CD4-positive, alpha-beta T cell (primary cell): ENCODE results near the gene OBSL1. TPM values are rescaled to one million over a fixed set of nuclear protein-coding genes. Genes with fewer than 3 reads are reported as not detected.

Experiments
- ATAC-seq: fragments of 200-7000 bp; cut with Tn5 transposase; one replicate; pipeline ENCODE4 v1.10.0; 2022; ENCODE audit warnings: mild to moderate bottlenecking; ENCODE audit not compliant: poor library complexity
- CTCF ChIA-PET: fragments of 350-600 bp; sonication (Branson Sonifier 250); formaldehyde crosslinking; loops from one replicate; lab custom pipeline; 2021; ENCODE audit warnings: antibody characterized with exemption, inconsistent platforms; lab: Charles Lee
- POLR2A ChIA-PET: fragments of 350-600 bp; sonication (Branson Sonifier 250); formaldehyde crosslinking; loops from one replicate; lab custom pipeline; 2021; ENCODE audit warnings: antibody characterized with exemption, inconsistent platforms; lab: Charles Lee
- DNase-seq, 14 experiments: peaks; one replicate each; pipeline ENCODE4 v3.0.0-alpha.2; 2013 to 2020; ENCODE audit warnings: mixed read lengths in 2 of 14
- H3K27ac ChIP-seq, 2 donors: one replicate each; pipeline versions ENCODE4 v1.5.1 to v1.7.0; 2013; ENCODE audit warnings: low read length in 2 of 2, low read depth in 1 of 2, mild to moderate bottlenecking in 1 of 2
- H3K27me3 ChIP-seq, 2 experiments: 1 replicate in 1 of 2; 2 replicates in 1 of 2; pipeline versions ENCODE4 v1.6.1 to v1.7.0; 2013; ENCODE audit warnings: low read length in 2 of 2, control low read depth in 1 of 2, mild to moderate bottlenecking in 1 of 2, moderate library complexity in 1 of 2; ENCODE audit not compliant: insufficient read depth in 2 of 2, control insufficient read depth in 1 of 2
- H3K36me3 ChIP-seq: one replicate; pipeline ENCODE4 v1.6.1; 2013; ENCODE audit warnings: low read length, control low read depth; ENCODE audit not compliant: insufficient read depth
- H3K4me1 ChIP-seq: one replicate; pipeline ENCODE4 v1.6.1; 2013; ENCODE audit warnings: low read length, control low read depth; ENCODE audit not compliant: insufficient read depth
- H3K4me3 ChIP-seq: one replicate; pipeline ENCODE4 v1.5.1; 2013; ENCODE audit warnings: mild to moderate bottlenecking, low read length, moderate library complexity
- H3K9me3 ChIP-seq, 2 experiments: 1 replicate in 1 of 2; 2 replicates in 1 of 2; pipeline versions ENCODE4 v1.6.1 to v1.7.0; 2013; ENCODE audit warnings: low read length in 2 of 2, mild to moderate bottlenecking in 2 of 2, control low read depth in 1 of 2, moderate library complexity in 1 of 2; ENCODE audit not compliant: control insufficient read depth in 1 of 2, insufficient read depth in 1 of 2
- H3K27ac Mint-ChIP-seq: one replicate; pipeline ENCODE4 v1.8.0; 2020; ENCODE audit warnings: mixed read lengths
- H3K27me3 Mint-ChIP-seq: one replicate; pipeline ENCODE4 v1.8.0; 2021; ENCODE audit warnings: mixed read lengths
- H3K36me3 Mint-ChIP-seq: one replicate; pipeline ENCODE4 v1.8.0; 2021; ENCODE audit warnings: low read depth, mixed read lengths
- H3K4me1 Mint-ChIP-seq: one replicate; pipeline ENCODE4 v1.8.0; 2021; ENCODE audit warnings: low read depth, mixed read lengths
- H3K4me3 Mint-ChIP-seq: one replicate; pipeline ENCODE4 v1.8.0; 2020; ENCODE audit warnings: mild to moderate bottlenecking, mixed read lengths
- H3K9me3 Mint-ChIP-seq: one replicate; pipeline ENCODE4 v1.8.0; 2020; ENCODE audit warnings: mixed read lengths
- CTCF ChIP-seq: fragments of 200-600 bp; IDR thresholded peaks from one replicate; pipeline ENCODE4 v1.8.0; 2022; ENCODE audit warnings: antibody characterized with exemption, mild to moderate bottlenecking
- intact Hi-C, 2 experiments: fragments of 100-400 bp; cut with DNase I in 1 of 2; cut with micrococcal nuclease in 1 of 2; formaldehyde crosslinking; loops; one replicate each; pipeline versions ENCODE4 v1.15.1 to v1.9.0; 2023 to 2025; cut with DNase I, micrococcal nuclease
- total RNA-seq, 174 experiments: library from RNA in 2 of 174; stranded (reverse) in 2 of 174; gene quantifications; one replicate each; pipeline ENCODE4 v1.2.3 and lab custom pipeline; 2021 to 2026

The OBSL1 gene
- total RNA-seq, 2 experiments from 2014 or later = 0.31 to 0.49 TPM

- Mint-ChIP-seq H3K27me3 (no peaks in the 10 kb centered on the region), H3K4me1 (no peaks in the 10 kb centered on the region), H3K27ac (no peak overlapping the region), H3K4me3 (no peak overlapping the region), H3K36me3 (peaks cover 79% of the 10 kb centered on the region), H3K9me3 (no peaks in the 10 kb centered on the region)
- Histone ChIP-seq H3K4me1 (no peaks in the 10 kb centered on the region), H3K4me3 (no peak overlapping the region), H3K27ac (no peak overlapping the region), H3K36me3 (peaks cover 60% of the 10 kb centered on the region), H3K9me3 (no peaks in the 10 kb centered on the region), H3K27me3 (no peaks in the 10 kb centered on the region)
- TF ChIP-seq CTCF = no peak
- ChIA-PET POLR2A (no interaction called here), CTCF (no interaction called here)
- intact Hi-C loops = no loop called here
- no peak for ATAC-seq
- no peak for DNase-seq
Measured at GRCh38 chr2:219605607-219605954, 34.2 kb upstream of the OBSL1 start.

GRCh38 chr2:219603771-219604170, 32.4 kb upstream of the OBSL1 start:
- no peak overlapping the region for H3K4me3 Mint-ChIP-seq
- DNase-seq (peak in 1 of 14 experiments; percentile 34), ATAC-seq (no peak)
- intact Hi-C loops = no loop called here
- no peaks in the 10 kb centered on the region for H3K27me3 Mint-ChIP-seq
- Histone ChIP-seq H3K9me3 (no peaks in the 10 kb centered on the region), H3K27me3 (no peaks in the 10 kb centered on the region), H3K4me1 (no peaks in the 10 kb centered on the region), H3K36me3 (peaks cover 57% of the 10 kb centered on the region), H3K27ac (no peak overlapping the region), H3K4me3 (no peak overlapping the region)
- ChIA-PET POLR2A (no interaction called here), CTCF (no interaction called here)
- H3K9me3 Mint-ChIP-seq = no peaks in the 10 kb centered on the region
- H3K27ac Mint-ChIP-seq = no peak overlapping the region
- H3K4me1 Mint-ChIP-seq = peaks cover 4% of the 10 kb centered on the region
- H3K36me3 Mint-ChIP-seq = peaks cover 76% of the 10 kb centered on the region
- TF ChIP-seq CTCF = no peak

GRCh38 chr2:219598308-219599078, 27.2 kb upstream of the OBSL1 start:
- peak overlapping the region in 1 of 2 donors; percentile 70 for H3K27ac ChIP-seq
- H3K4me1 ChIP-seq = peaks cover 13% of the 10 kb centered on the region
- peak overlapping the region; percentile 73 for H3K4me3 ChIP-seq
- ATAC-seq = no peak
- intact Hi-C loops = loop anchor here in 1 of 2 experiments (2.0 to 10.0 kb wide), 5 partner anchors 44 to 886 kb away; partner anchors contain the start of genes CNPPD1, RETREG2, SLC23A3 and TTLL4
- DNase-seq = no peak
- Mint-ChIP-seq H3K4me1 (peaks cover 24% of the 10 kb centered on the region), H3K4me3 (peak overlapping the region; percentile 98), H3K27me3 (no peaks in the 10 kb centered on the region), H3K27ac (peak overlapping the region; percentile 94), H3K9me3 (no peaks in the 10 kb centered on the region), H3K36me3 (peaks cover 46% of the 10 kb centered on the region)
- CTCF ChIA-PET = interaction anchor here (1.2 to 2.8 kb wide), 4 partner anchors 38 to 618 kb away, joined by 3 to 8 read pairs (median 4); no protein-coding TSS in a partner anchor
- POLR2A ChIA-PET = interaction anchor here (1.4 to 2.1 kb wide), 3 partner anchors 29 to 211 kb away, joined by 3 to 16 read pairs (median 10); partner anchors contain the start of genes CHPF, DNPEP, SLC4A3 and TMEM198
- peaks cover 21% of the 10 kb centered on the region for H3K36me3 ChIP-seq
- no peaks in the 10 kb centered on the region for H3K9me3 ChIP-seq
- H3K27me3 ChIP-seq = no peaks in the 10 kb centered on the region
- TF ChIP-seq CTCF = no peak
